H9 (cell line): ENCODE results near the gene TRAF3IP1. TPM values are rescaled to one million over a fixed set of nuclear protein-coding genes. Genes with fewer than 3 reads are reported as not detected.

Source experiments
- DNase-seq: peaks from one replicate; pipeline ENCODE4 v3.0.0-alpha.2; 2017
- H2AFZ ChIP-seq: one replicate; pipeline ENCODE4 v1.6.1; 2013; ENCODE audit warnings: mild to moderate bottlenecking, low read length, control low read depth, moderate library complexity
- H2AK5ac ChIP-seq: 2 replicates; pipeline ENCODE4 v1.6.1; 2013; ENCODE audit warnings: low read length, control low read depth, mixed read lengths; ENCODE audit not compliant: insufficient read length
- H2BK120ac ChIP-seq: one replicate; pipeline ENCODE4 v1.6.1; 2013; ENCODE audit warnings: low read depth, mild to moderate bottlenecking, low read length, control low read depth, inconsistent platforms; ENCODE audit not compliant: poor library complexity, severe bottlenecking
- H2BK12ac ChIP-seq: 2 replicates; pipeline ENCODE4 v1.6.1; 2013; ENCODE audit warnings: low read length, control low read depth, mixed read lengths, low read depth; ENCODE audit not compliant: insufficient read length
- H2BK15ac ChIP-seq: 2 replicates; pipeline ENCODE4 v1.6.1; 2013; ENCODE audit warnings: low read depth, low read length, control low read depth
- H2BK20ac ChIP-seq: one replicate; pipeline ENCODE4 v1.6.1; 2013; ENCODE audit warnings: low read depth, mild to moderate bottlenecking, low read length, control low read depth, inconsistent platforms; ENCODE audit not compliant: poor library complexity, severe bottlenecking
- H2BK5ac ChIP-seq: 2 replicates; pipeline ENCODE4 v1.6.1; 2013; ENCODE audit warnings: low read length, control low read depth, mixed read lengths; ENCODE audit not compliant: insufficient read length
- H3K14ac ChIP-seq: 2 replicates; pipeline ENCODE4 v1.6.1; 2013; ENCODE audit warnings: low read length, control low read depth; ENCODE audit not compliant: insufficient read depth
- H3K18ac ChIP-seq: 2 replicates; pipeline ENCODE4 v1.6.1; 2013; ENCODE audit warnings: low read depth, mild to moderate bottlenecking, mixed read lengths, low read length, control low read depth; ENCODE audit not compliant: insufficient read length
- H3K23ac ChIP-seq: 2 replicates; pipeline ENCODE4 v1.6.1; 2013; ENCODE audit warnings: low read length, control low read depth, mixed read lengths, low read depth; ENCODE audit not compliant: insufficient read length
- H3K23me2 ChIP-seq: 2 replicates; pipeline ENCODE4 v1.6.1; 2013; ENCODE audit warnings: low read depth, mild to moderate bottlenecking, mixed read lengths, low read length, control low read depth; ENCODE audit not compliant: insufficient read length, poor library complexity, severe bottlenecking
- H3K27ac ChIP-seq: 2 replicates; pipeline ENCODE4 v1.5.1; 2013; ENCODE audit warnings: low read length, control low read depth, mixed read lengths, low read depth; ENCODE audit not compliant: insufficient read length
- H3K27me3 ChIP-seq: 2 replicates; pipeline ENCODE4 v1.6.1; 2013; ENCODE audit warnings: low read length, control low read depth, inconsistent platforms; ENCODE audit not compliant: insufficient read depth
- H3K4ac ChIP-seq: 2 replicates; pipeline ENCODE4 v1.6.1; 2013; ENCODE audit warnings: low read depth, mild to moderate bottlenecking, control low read depth, inconsistent platforms, low read length, moderate library complexity
- H3K4me1 ChIP-seq: 2 replicates; pipeline ENCODE4 v1.6.1; 2013; ENCODE audit warnings: low read length, control low read depth, inconsistent platforms; ENCODE audit not compliant: insufficient read depth
- H3K4me2 ChIP-seq: 2 replicates; pipeline ENCODE4 v1.6.1; 2013; ENCODE audit warnings: low read length, control low read depth, mixed read lengths; ENCODE audit not compliant: insufficient read length, insufficient read depth
- H3K56ac ChIP-seq: 2 replicates; pipeline ENCODE4 v1.6.1; 2013; ENCODE audit warnings: low read depth, mild to moderate bottlenecking, mixed read lengths, low read length, control low read depth; ENCODE audit not compliant: insufficient read length
- H3K79me1 ChIP-seq: 2 replicates; pipeline ENCODE4 v1.6.1; 2013; ENCODE audit warnings: low read depth, mild to moderate bottlenecking, moderate library complexity, low read length, control low read depth, inconsistent platforms; ENCODE audit not compliant: insufficient read depth, poor library complexity, severe bottlenecking
- H3K79me2 ChIP-seq: 2 replicates; pipeline ENCODE4 v1.6.1; 2013; ENCODE audit warnings: low read length, control low read depth, inconsistent platforms; ENCODE audit not compliant: insufficient read depth
- H3K9ac ChIP-seq: 2 replicates; pipeline ENCODE4 v1.6.1; 2013; ENCODE audit warnings: low read length, control low read depth, mixed read lengths; ENCODE audit not compliant: insufficient read length; ENCODE audit errors: extremely low read depth
- H3K9me3 ChIP-seq: one replicate; pipeline ENCODE4 v1.6.1; 2013; ENCODE audit warnings: low read depth, low read length, inconsistent platforms; ENCODE audit not compliant: control insufficient read depth
- H3T11ph ChIP-seq: one replicate; pipeline ENCODE4 v1.6.1; 2013; ENCODE audit warnings: mild to moderate bottlenecking, low read length, control low read depth, inconsistent platforms
- H4K20me1 ChIP-seq: one replicate; pipeline ENCODE4 v1.6.1; 2013; ENCODE audit not compliant: control insufficient read depth, insufficient read length, insufficient read depth
- H4K5ac ChIP-seq: 2 replicates; pipeline ENCODE4 v1.6.1; 2013; ENCODE audit warnings: low read depth, mild to moderate bottlenecking, mixed read lengths, low read length, control low read depth; ENCODE audit not compliant: insufficient read length
- H4K8ac ChIP-seq: replicated peaks from 2 replicates; pipeline ENCODE4 v1.6.1; 2013; ENCODE audit warnings: low read length, control low read depth, mixed read lengths, low read depth; ENCODE audit not compliant: insufficient read length
- H4K91ac ChIP-seq: 2 replicates; pipeline ENCODE4 v1.6.1; 2013; ENCODE audit warnings: low read depth, mild to moderate bottlenecking, moderate library complexity, mixed read lengths, low read length, control low read depth; ENCODE audit not compliant: insufficient read length
- H3K27ac Mint-ChIP-seq, 3 experiments: 2 replicates in 2 of 3; 3 replicates in 1 of 3; pipeline ENCODE4 v1.8.0; 2020 to 2021; ENCODE audit warnings: mixed read lengths in 3 of 3, mild to moderate bottlenecking in 1 of 3, moderate library complexity in 1 of 3
- H3K27me3 Mint-ChIP-seq: 2 replicates; pipeline ENCODE4 v1.8.0; 2021; ENCODE audit warnings: low read depth, mild to moderate bottlenecking, moderate library complexity, mixed read lengths
- H3K36me3 Mint-ChIP-seq, 3 experiments: 2 replicates in 2 of 3; 3 replicates in 1 of 3; pipeline ENCODE4 v1.8.0; 2020 to 2021; ENCODE audit warnings: low read depth in 3 of 3, mixed read lengths in 3 of 3; ENCODE audit not compliant: insufficient read depth in 1 of 3
- H3K4me1 Mint-ChIP-seq, 2 experiments: 2 replicates each; pipeline ENCODE4 v1.8.0; 2020; ENCODE audit warnings: mixed read lengths in 2 of 2
- H3K4me3 Mint-ChIP-seq, 2 experiments: 2 replicates in 1 of 2; 3 replicates in 1 of 2; pipeline ENCODE4 v1.8.0; 2020 to 2021; ENCODE audit warnings: mild to moderate bottlenecking in 2 of 2, mixed read lengths in 2 of 2, moderate library complexity in 1 of 2
- H3K9me3 Mint-ChIP-seq, 2 experiments: 2 replicates in 1 of 2; 3 replicates in 1 of 2; pipeline ENCODE4 v1.8.0; 2020; ENCODE audit warnings: mild to moderate bottlenecking in 2 of 2, mixed read lengths in 2 of 2, moderate library complexity in 1 of 2
- WGBS: extraction: QIAGEN DNeasy Blood & Tissue Kit; methylation state at CpG from one replicate; pipeline ENCODE4 v1.1.7; 2013; ENCODE audit warnings: missing lambda C conversion rate, low lambda C conversion rate, mixed read lengths; ENCODE audit not compliant: insufficient read length; ENCODE audit errors: extremely low coverage; 5-methylcytosine and 5-hydroxymethylcytosine counted together
- total RNA-seq: library from RNA; stranded (reverse); gene quantifications from 2 replicates; pipeline ENCODE4 v1.2.1, GENCODE V29; 2021
- TF ChIP-seq, protein P1 (sequence below): fragments of 200-600 bp; sonication (generic); conservative IDR thresholded peaks from 3 replicates; pipeline ENCODE4 v1.8.0; 2021; ENCODE audit warnings: antibody characterized with exemption, mild to moderate bottlenecking

Gene TRAF3IP1
- total RNA-seq, 1 experiment from 2014 or later, result 16.4 TPM

DNA sequence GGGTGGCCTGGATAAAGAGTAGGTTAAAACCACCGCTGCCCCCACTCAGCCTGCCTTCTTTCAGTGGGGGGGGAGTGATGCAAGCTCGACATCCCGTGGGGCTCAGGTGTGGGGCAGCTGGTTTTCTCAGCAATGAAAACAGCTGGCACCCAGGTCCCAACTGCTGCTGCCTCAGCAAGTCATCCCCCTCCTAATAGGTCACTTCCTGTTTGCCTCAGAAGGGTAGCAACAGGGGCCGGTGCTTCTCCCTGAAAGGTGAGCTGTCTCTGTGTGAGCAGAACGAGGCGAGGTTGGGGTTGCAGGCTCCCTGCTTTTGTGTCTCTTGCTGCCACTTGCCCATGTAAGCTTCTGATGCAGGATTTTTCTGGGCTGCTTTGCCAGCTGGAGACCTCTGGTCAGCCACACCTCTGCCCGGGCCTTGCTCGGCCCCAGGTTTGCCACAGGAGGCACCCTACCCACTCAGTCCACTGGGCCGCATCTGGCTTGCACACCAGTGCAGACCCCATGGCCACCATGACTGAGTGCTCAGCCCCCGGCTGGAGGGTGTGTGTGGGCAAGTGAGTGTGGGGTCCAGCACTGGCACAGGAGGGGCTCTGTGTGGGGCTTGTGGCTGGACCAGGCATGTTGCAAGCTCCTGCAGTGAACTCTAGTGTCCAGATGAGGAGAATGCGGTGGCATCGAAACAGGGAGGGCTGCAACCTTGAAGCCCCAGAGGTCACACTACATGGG is 94.9 kb downstream of the TRAF3IP1 start:
- H3K56ac ChIP-seq, result no peak overlapping the region
- H4K91ac ChIP-seq, result no peak overlapping the region
- H3K4me2 ChIP-seq, result no peak overlapping the region
- no peak overlapping the region for H2BK15ac ChIP-seq
- no CpG with 5 or more reads among the region's 12 CpGs for WGBS
- H2AFZ ChIP-seq, result no peak overlapping the region
- H3K79me1 ChIP-seq, result no peaks in the 10 kb centered on the region
- H2BK120ac ChIP-seq, result no peak overlapping the region
- no peak overlapping the region for H3K18ac ChIP-seq
- no peak overlapping the region for H3T11ph ChIP-seq
- H3K4me1 ChIP-seq, result no peaks in the 10 kb centered on the region
- H4K20me1 ChIP-seq, result no peaks in the 10 kb centered on the region
- H3K9ac ChIP-seq, result no peak overlapping the region
- H3K9me3 ChIP-seq, result no peaks in the 10 kb centered on the region
- no peaks in the 10 kb centered on the region; the same call in 1 of the 2 replicates for H3K27me3 Mint-ChIP-seq
- no peak overlapping the region for H3K27ac ChIP-seq
- H3K23me2 ChIP-seq, result no peaks in the 10 kb centered on the region
- H3K27me3 ChIP-seq, result no peaks in the 10 kb centered on the region
- DNase-seq, result peak; percentile 78
- no peak overlapping the region for H3K14ac ChIP-seq
- no peak overlapping the region for H3K4ac ChIP-seq
- no peak overlapping the region for H2BK20ac ChIP-seq
- no peak overlapping the region for H2BK5ac ChIP-seq
- H3K4me3 Mint-ChIP-seq, result no peak overlapping the region
- peaks cover 2 to 7% of the 10 kb centered on the region in 2 experiments for H3K4me1 Mint-ChIP-seq
- H2AK5ac ChIP-seq, result no peak overlapping the region
- peak overlapping the region in 2 of 3 experiments; percentile 37 to 39; a peak in 2 of 7 replicates for H3K27ac Mint-ChIP-seq
- no peak overlapping the region for H3K23ac ChIP-seq
- peaks cover 8 to 21% (median 10%) of the 10 kb centered on the region in 3 experiments for H3K36me3 Mint-ChIP-seq
- H2BK12ac ChIP-seq, result no peak overlapping the region
- no peak overlapping the region for H4K8ac ChIP-seq
- no peak overlapping the region for H4K5ac ChIP-seq
- H3K9me3 Mint-ChIP-seq, result peaks cover 14 to 18% of the 10 kb centered on the region in 2 experiments
- H3K79me2 ChIP-seq, result no peaks in the 10 kb centered on the region
- TF ChIP-seq, protein P1, sequence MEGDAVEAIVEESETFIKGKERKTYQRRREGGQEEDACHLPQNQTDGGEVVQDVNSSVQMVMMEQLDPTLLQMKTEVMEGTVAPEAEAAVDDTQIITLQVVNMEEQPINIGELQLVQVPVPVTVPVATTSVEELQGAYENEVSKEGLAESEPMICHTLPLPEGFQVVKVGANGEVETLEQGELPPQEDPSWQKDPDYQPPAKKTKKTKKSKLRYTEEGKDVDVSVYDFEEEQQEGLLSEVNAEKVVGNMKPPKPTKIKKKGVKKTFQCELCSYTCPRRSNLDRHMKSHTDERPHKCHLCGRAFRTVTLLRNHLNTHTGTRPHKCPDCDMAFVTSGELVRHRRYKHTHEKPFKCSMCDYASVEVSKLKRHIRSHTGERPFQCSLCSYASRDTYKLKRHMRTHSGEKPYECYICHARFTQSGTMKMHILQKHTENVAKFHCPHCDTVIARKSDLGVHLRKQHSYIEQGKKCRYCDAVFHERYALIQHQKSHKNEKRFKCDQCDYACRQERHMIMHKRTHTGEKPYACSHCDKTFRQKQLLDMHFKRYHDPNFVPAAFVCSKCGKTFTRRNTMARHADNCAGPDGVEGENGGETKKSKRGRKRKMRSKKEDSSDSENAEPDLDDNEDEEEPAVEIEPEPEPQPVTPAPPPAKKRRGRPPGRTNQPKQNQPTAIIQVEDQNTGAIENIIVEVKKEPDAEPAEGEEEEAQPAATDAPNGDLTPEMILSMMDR, result 0 out of 3 replicates have a peak, but pooled peaks have one; percentile 21
